H1 (cell line): ENCODE results near the gene QRICH1. TPM values are rescaled to one million over a fixed set of nuclear protein-coding genes. Genes with fewer than 3 reads are reported as not detected.

Source experiments
- CTCF ChIA-PET: fragments of 300-600 bp; sonication (Branson Sonifier 250); formaldehyde crosslinking; loops from one replicate; lab custom pipeline; 2021; ENCODE audit not compliant: partially characterized antibody; lab: Charles Lee
- POLR2A ChIA-PET: fragments of 300-600 bp; sonication (Branson Sonifier 250); formaldehyde crosslinking; loops from one replicate; lab custom pipeline; 2021; ENCODE audit warnings: inconsistent platforms; ENCODE audit not compliant: partially characterized antibody; lab: Charles Lee
- DNase-seq, 2 experiments: peaks; one replicate each; pipeline versions ENCODE4 v3.0.0 to v3.0.0-alpha.2; 2010 to 2022; ENCODE audit warnings: low spot score in 2 of 2, low read depth in 1 of 2, mixed read lengths in 1 of 2
- FAIRE-seq: peaks from 2 replicates; lab custom pipeline; 2011; peaks lifted over from hg19 to GRCh38; lab: Jason Lieb, UNC
- H2AFZ ChIP-seq: 2 replicates; pipeline ENCODE4 v1.8.1; 2012; ENCODE audit warnings: low read length, inconsistent platforms
- H2AK5ac ChIP-seq: 2 replicates; pipeline ENCODE4 v1.6.1; 2013; ENCODE audit warnings: low read depth, low read length
- H2BK120ac ChIP-seq: replicated peaks from 2 replicates; pipeline ENCODE3; 2013; ENCODE audit warnings: low read depth, low read length, inconsistent platforms
- H2BK12ac ChIP-seq: 2 replicates; pipeline ENCODE4 v1.6.1; 2013; ENCODE audit warnings: low read depth, low read length
- H2BK15ac ChIP-seq: 2 replicates; pipeline ENCODE4 v1.6.1; 2013; ENCODE audit warnings: low read length
- H2BK20ac ChIP-seq: 2 replicates; pipeline ENCODE4 v1.6.1; 2013; ENCODE audit warnings: low read length
- H2BK5ac ChIP-seq: 2 replicates; pipeline ENCODE4 v1.6.1; 2013; ENCODE audit warnings: low read depth, low read length
- H3K14ac ChIP-seq: 2 replicates; pipeline ENCODE4 v1.6.1; 2013; ENCODE audit warnings: inconsistent platforms; ENCODE audit not compliant: insufficient read length
- H3K18ac ChIP-seq: 2 replicates; pipeline ENCODE4 v1.6.1; 2013; ENCODE audit warnings: low read length; ENCODE audit errors: extremely low read depth
- H3K23ac ChIP-seq: 2 replicates; pipeline ENCODE4 v1.6.1; 2013; ENCODE audit warnings: inconsistent platforms; ENCODE audit not compliant: insufficient read length
- H3K23me2 ChIP-seq: 2 replicates; pipeline ENCODE4 v1.6.1; 2013; ENCODE audit warnings: low read depth, low read length
- H3K27ac ChIP-seq: 2 replicates; pipeline ENCODE4 v1.6.1; 2011; ENCODE audit warnings: low read depth, low read length, inconsistent platforms
- H3K27me3 ChIP-seq, 4 experiments: replicated peaks in 1 of 4; 1 replicate in 1 of 4; 2 replicates in 3 of 4; pipeline versions ENCODE4 v1.6.1 to v1.8.1; 2011 to 2013; ENCODE audit warnings: low read length in 3 of 4, mild to moderate bottlenecking in 3 of 4, inconsistent platforms in 2 of 4, mixed read lengths in 2 of 4, moderate library complexity in 1 of 4; ENCODE audit not compliant: control insufficient read depth in 3 of 4, insufficient read depth in 3 of 4; ENCODE audit errors: extremely low read depth in 1 of 4
- H3K36me3 ChIP-seq, 4 experiments: 2 replicates each; pipeline versions ENCODE4 v1.6.1 to v1.8.1; 2011 to 2013; ENCODE audit warnings: mild to moderate bottlenecking in 4 of 4, low read length in 3 of 4, moderate library complexity in 2 of 4, control low read depth in 1 of 4, inconsistent platforms in 1 of 4; ENCODE audit not compliant: insufficient read depth in 4 of 4, control insufficient read depth in 2 of 4
- H3K4ac ChIP-seq: replicated peaks from 2 replicates; pipeline ENCODE3; 2013; ENCODE audit warnings: low read length, low read depth, mixed read lengths, inconsistent platforms; ENCODE audit not compliant: insufficient read length
- H3K4me1 ChIP-seq, 4 experiments: replicated peaks in 1 of 4; 1 replicate in 1 of 4; 2 replicates in 3 of 4; pipeline versions ENCODE4 v1.6.1 to v1.8.1; 2011 to 2013; ENCODE audit warnings: low read length in 3 of 4, inconsistent platforms in 2 of 4, mixed read lengths in 1 of 4; ENCODE audit not compliant: insufficient read depth in 4 of 4, control insufficient read depth in 3 of 4
- H3K4me2 ChIP-seq, 2 experiments: 2 replicates each; pipeline versions ENCODE4 v1.6.1 to v1.8.1; 2011 to 2013; ENCODE audit warnings: low read depth in 2 of 2, low read length in 2 of 2, control low read depth in 1 of 2, inconsistent platforms in 1 of 2, mild to moderate bottlenecking in 1 of 2; ENCODE audit not compliant: insufficient read depth in 1 of 2
- H3K4me3 ChIP-seq, 4 experiments: fragments of 200-600, 300-600 bp in 1 of 4; sonication (generic), shearing (Covaris generic), sonication (Bioruptor Twin) in 1 of 4; 2 replicates each; pipeline versions ENCODE4 v1.5.1 to v1.8.1; 2011 to 2016; ENCODE audit warnings: low read length in 4 of 4, low read depth in 3 of 4, control low read depth in 2 of 4, inconsistent platforms in 2 of 4, mild to moderate bottlenecking in 2 of 4, mixed read lengths in 1 of 4, moderate library complexity in 1 of 4; ENCODE audit not compliant: insufficient read depth in 2 of 4; ENCODE audit errors: extremely low read depth in 1 of 4
- H3K56ac ChIP-seq: replicated peaks from 2 replicates; pipeline ENCODE3; 2013; ENCODE audit warnings: low read depth, mild to moderate bottlenecking, mixed read lengths, low read length, inconsistent platforms; ENCODE audit not compliant: insufficient read length
- H3K79me1 ChIP-seq: 2 replicates; pipeline ENCODE4 v1.6.1; 2013; ENCODE audit warnings: low read depth, low read length, control low read depth
- H3K79me2 ChIP-seq, 2 experiments: 2 replicates each; pipeline versions ENCODE4 v1.6.1 to v1.8.1; 2012 to 2013; ENCODE audit warnings: low read length in 2 of 2, mild to moderate bottlenecking in 2 of 2, inconsistent platforms in 1 of 2; ENCODE audit not compliant: insufficient read depth in 2 of 2, control insufficient read depth in 1 of 2
- H3K9ac ChIP-seq, 4 experiments: replicated peaks in 1 of 4; 1 replicate in 1 of 4; 2 replicates in 3 of 4; pipeline versions ENCODE4 v1.6.1 to v1.8.1; 2011 to 2013; ENCODE audit warnings: low read depth in 3 of 4, low read length in 3 of 4, control low read depth in 2 of 4, mild to moderate bottlenecking in 2 of 4, moderate library complexity in 2 of 4, inconsistent platforms in 1 of 4; ENCODE audit errors: extremely low read depth in 1 of 4
- H3K9me3 ChIP-seq, 2 experiments: 2 replicates each; pipeline versions ENCODE4 v1.6.1 to v1.8.1; 2012 to 2013; ENCODE audit warnings: mild to moderate bottlenecking in 2 of 2, moderate library complexity in 2 of 2, control low read depth in 1 of 2, inconsistent platforms in 1 of 2, low read depth in 1 of 2, low read length in 1 of 2, mixed read lengths in 1 of 2; ENCODE audit not compliant: insufficient read depth in 2 of 2
- H4K20me1 ChIP-seq, 2 experiments: replicated peaks in 1 of 2; 2 replicates each; pipeline versions ENCODE3 to v1.8.1; 2011 to 2013; ENCODE audit warnings: inconsistent platforms in 2 of 2, low read length in 2 of 2, mild to moderate bottlenecking in 1 of 2; ENCODE audit not compliant: insufficient read depth in 2 of 2, control insufficient read depth in 1 of 2
- H4K5ac ChIP-seq: 2 replicates; pipeline ENCODE4 v1.6.1; 2013; ENCODE audit warnings: low read length, low read depth, mixed read lengths, inconsistent platforms; ENCODE audit not compliant: insufficient read length
- H4K8ac ChIP-seq: 2 replicates; pipeline ENCODE4 v1.8.0; 2013; ENCODE audit warnings: mild to moderate bottlenecking, moderate library complexity, low read length, inconsistent platforms; ENCODE audit not compliant: insufficient read depth; ENCODE audit errors: extremely low read depth
- H4K91ac ChIP-seq: replicated peaks from 2 replicates; pipeline ENCODE3; 2013; ENCODE audit warnings: low read length, mixed read lengths, inconsistent platforms; ENCODE audit not compliant: insufficient read length
- CBX5 ChIP-seq: fragments of 300-800, 300-1000 bp; sonication (generic); IDR thresholded peaks from 2 replicates; pipeline ENCODE4 v1.7.1; 2016; ENCODE audit warnings: antibody characterized with exemption, low read length, low read depth
- CBX8 ChIP-seq: fragments of 300-800, 300-1000 bp; sonication (generic); IDR thresholded peaks from 2 replicates; pipeline ENCODE4 v1.7.1; 2016; ENCODE audit warnings: low read depth, low read length, borderline replicate concordance
- CEBPB ChIP-seq: IDR thresholded peaks from 2 replicates; pipeline ENCODE4 v1.6.1; 2012; ENCODE audit warnings: low read depth, low read length
- CHD1 ChIP-seq: IDR thresholded peaks from 2 replicates; pipeline ENCODE4 v1.6.1; 2012; ENCODE audit warnings: low read depth, low read length, improper control_type of control experiment
- CTCF ChIP-seq, 3 experiments: IDR thresholded peaks; 1 replicate in 2 of 3; 2 replicates in 1 of 3; pipeline versions ENCODE4 v1.5.1 to v1.6.1; 2011; ENCODE audit warnings: low read length in 3 of 3, mild to moderate bottlenecking in 3 of 3, inconsistent platforms in 2 of 3, low read depth in 1 of 3, moderate library complexity in 1 of 3; ENCODE audit not compliant: insufficient read depth in 1 of 3; ENCODE audit errors: control extremely low read depth in 1 of 3
- MAFK ChIP-seq: IDR thresholded peaks from 2 replicates; pipeline ENCODE4 v1.6.1; 2012; ENCODE audit warnings: low read depth, mild to moderate bottlenecking, improper control_type of control experiment, low read length
- NRF1 ChIP-seq: IDR thresholded peaks from 2 replicates; pipeline ENCODE4 v1.6.1; 2011; ENCODE audit warnings: mild to moderate bottlenecking, low read depth, low read length, improper control_type of control experiment
- RNF2 ChIP-seq: fragments of 200-900, 300-1000 bp; sonication (generic); IDR thresholded peaks from 2 replicates; pipeline ENCODE4 v1.7.1; 2016; ENCODE audit warnings: borderline replicate concordance, low read depth, mild to moderate bottlenecking, antibody characterized with exemption, low read length; ENCODE audit not compliant: poor library complexity, severe bottlenecking; ENCODE audit errors: missing control alignments
- ZNF274 ChIP-seq: IDR thresholded peaks from 2 replicates; pipeline ENCODE4 v1.7.0; 2012; ENCODE audit warnings: low read length, borderline replicate concordance; ENCODE audit errors: extremely low read depth
- WGBS, 2 experiments: shearing (Covaris generic) in 1 of 2; methylation state at CpG; one replicate each; pipeline versions ENCODE4 v1.1.6 to v1.1.7; 2013 to 2015; ENCODE audit warnings: low lambda C conversion rate in 2 of 2, mixed read lengths in 2 of 2, inconsistent platforms in 1 of 2, low coverage in 1 of 2, missing lambda C conversion rate in 1 of 2; ENCODE audit not compliant: insufficient replicate concordance in 2 of 2, insufficient coverage in 1 of 2, insufficient read length in 1 of 2; ENCODE audit errors: extremely low coverage in 1 of 2, missing lambda C conversion rate in 1 of 2; 5-methylcytosine and 5-hydroxymethylcytosine counted together
- polyA plus RNA-seq, 7 experiments: library from polyadenylated mRNA; depleted of rRNA in 3 of 7; stranded (reverse) in 5 of 7; unstranded in 2 of 7; fragments of >200 nt in 5 of 7; fragments of 200-250 nt in 2 of 7; gene quantifications; 1 replicate in 5 of 7; 2 replicates in 1 of 7; 4 replicates in 1 of 7; pipeline versions ENCODE4 v1.2.1 to v1.2.3, GENCODE V29; 2011 to 2013; ENCODE audit warnings: missing spikeins in 2 of 7, mixed read lengths in 2 of 7
- total RNA-seq: library from RNA; stranded (reverse); fragmentation: NEBNext Ultra II Directional; extraction: Animal tissue kit (Norgen Biotek cat#: 25700); gene quantifications from 2 replicates; pipeline ENCODE4 v1.2.1, GENCODE V29; 2021

The QRICH1 gene
- total and polyA plus RNA-seq, 2 of the 8 experiments (the other 6 are each of a cell fraction or from before 2014, with no cell fraction given), result 128 to 142 TPM

GRCh38 chr3:48982686-48983085 lies 111.2 kb downstream of the QRICH1 start:
- Histone ChIP-seq H3K4ac (no peak overlapping the region), H3K79me2 (no peaks in the 10 kb centered on the region), H2BK12ac (no peak overlapping the region), H2AFZ (no peak overlapping the region), H4K20me1 (peaks cover 3 to 11% of the 10 kb centered on the region in 2 experiments), H3K18ac (no peak overlapping the region), H3K4me2 (no peak overlapping the region), H2BK120ac (no peak overlapping the region), H2BK5ac (no peak overlapping the region), H3K9me3 (no peaks in the 10 kb centered on the region), H3K79me1 (peaks cover 2% of the 10 kb centered on the region; the same call in 1 of the 2 replicates), H2BK20ac (no peak overlapping the region), H3K23ac (no peak overlapping the region), H3K9ac (no peak overlapping the region), H3K56ac (no peak overlapping the region), H3K27ac (no peak overlapping the region), H4K8ac (0 out of 2 replicates have a peak overlapping the region, but pooled peaks have one; percentile 71), H2BK15ac (no peak overlapping the region), H4K91ac (no peak overlapping the region), H2AK5ac (no peak overlapping the region), H3K23me2 (no peaks in the 10 kb centered on the region), H3K4me1 (no peaks in the 10 kb centered on the region), H4K5ac (no peak overlapping the region), H3K14ac (no peak overlapping the region), H3K27me3 (no peaks in the 10 kb centered on the region), H3K36me3 (peaks cover 15 to 63% (median 50%) of the 10 kb centered on the region in 4 experiments), H3K4me3 (no peak overlapping the region)
- WGBS, 2 experiments, result 90% methylated on average over 5 of the region's 5 CpGs; no CpG with 5 or more reads in 1 of the 2 experiments
- no peak for DNase-seq
- ChIA-PET CTCF (interaction anchor here (1.1 to 19.9 kb wide), 3 partner anchors 16 to 33 kb away, joined by 3 to 467 read pairs (median 3); partner anchors contain the start of genes DALRD3, NDUFAF3 and WDR6), POLR2A (interaction anchor here (1.2 kb wide), 1 partner anchor 9 kb away, joined by 3 read pairs; no protein-coding TSS in a partner anchor)
- FAIRE-seq, result no peak
- TF ChIP-seq CTCF (IDR thresholded peaks at IDR 0.05; ENCODE audit: control extremely low read depth in 1 of 3, insufficient read depth in 1 of 3, low read depth in 1 of 3, low read length in 3 of 3) (no peak), CBX8 (no peak), RNF2 (no peak), CEBPB (no peak), CBX5 (no peak), MAFK (no peak), CHD1 (no peak), NRF1 (no peak), ZNF274 (no peak)
